ENCODE measurements around the gene CRMP1.

CRMP1 gene

GRCh38 chr4:5921101-5921980, 28.5 kb upstream of the CRMP1 start:
- Histone ChIP-seq H3K27ac (no peak overlapping the region), H3K4me3 (no peak overlapping the region)
- DNase-seq (ENCODE audit: low spot score): peak; percentile 41
- TF ChIP-seq CTCF (IDR thresholded peaks at IDR 0.05): no peak

GRCh38 chr4:5919571-5919970, 26.7 kb upstream of the CRMP1 start:
- Histone ChIP-seq H3K4me3 (no peak overlapping the region), H3K27ac (no peak overlapping the region)
- DNase-seq (ENCODE audit: low spot score): no peak
- no peak for TF ChIP-seq CTCF (IDR thresholded peaks at IDR 0.05)

- no peak for DNase-seq (ENCODE audit: low spot score)
- no peak for TF ChIP-seq CTCF (IDR thresholded peaks at IDR 0.05)
- no peak overlapping the region for H3K27ac ChIP-seq
- H3K4me3 ChIP-seq: no peak overlapping the region
These were observed 26.2 kb upstream of the CRMP1 start for GRCh38 chr4:5919044-5919443.

- Histone ChIP-seq H3K27ac (no peak overlapping the region), H3K4me3 (no peak overlapping the region)
- DNase-seq (ENCODE audit: low spot score): no peak
- no peak for TF ChIP-seq CTCF (IDR thresholded peaks at IDR 0.05)
These were observed 25.6 kb upstream of the CRMP1 start for GRCh38 chr4:5918331-5918985.

GRCh38 chr4:5917672-5918071, 24.8 kb upstream of the CRMP1 start:
- Histone ChIP-seq H3K4me3 (no peak overlapping the region), H3K27ac (no peak overlapping the region)
- no peak for TF ChIP-seq CTCF (IDR thresholded peaks at IDR 0.05)
- DNase-seq (ENCODE audit: low spot score): no peak

GRCh38 chr4:5916229-5916628, 23.3 kb upstream of the CRMP1 start:
- no peak for DNase-seq (ENCODE audit: low spot score)
- no peak overlapping the region for H3K27ac ChIP-seq

More at GRCh38 chr4:5916229-5916628, 23.3 kb upstream of the CRMP1 start:
- H3K4me3 ChIP-seq: no peak overlapping the region
- TF ChIP-seq CTCF (IDR thresholded peaks at IDR 0.05): no peak
